Adrenal gland (tissue), 12 donors: ENCODE measurements around the gene PLPP7. TPM values are rescaled to one million over a fixed set of nuclear protein-coding genes. Genes with fewer than 3 reads are reported as not detected.

ENCODE experiments used
- DNase-seq, 7 donors: peaks; one replicate each; pipeline ENCODE4 v3.0.0-alpha.2; 2019 to 2020
- H3K27ac ChIP-seq, 5 donors: fragments of 200-600 bp; sonication (generic) in 4 of 5; 1 replicate in 3 of 5; 2 replicates in 2 of 5; pipeline versions ENCODE4 v1.5.1 to v1.8.0; 2016 to 2020; ENCODE audit warnings: mild to moderate bottlenecking in 1 of 5
- H3K27me3 ChIP-seq: fragments of 200-600 bp; 2 replicates; pipeline ENCODE4 v1.8.0; 2021
- H3K36me3 ChIP-seq, 2 donors: fragments of 200-600 bp; replicated peaks in 1 of 2; 1 replicate in 1 of 2; 2 replicates in 1 of 2; pipeline versions ENCODE4 v1.5.1 to v1.8.0; 2018 to 2022
- H3K4me1 ChIP-seq, 2 donors: fragments of 200-600 bp; replicated peaks in 1 of 2; 1 replicate in 1 of 2; 2 replicates in 1 of 2; pipeline versions ENCODE4 v1.5.1 to v1.8.0; 2018 to 2021
- H3K4me3 ChIP-seq, 4 donors: fragments of 200-600 bp; sonication (generic) in 3 of 4; one replicate each; pipeline ENCODE4 v1.5.1; 2016 to 2018
- H3K9me3 ChIP-seq, 3 donors: fragments of 200-600 bp; sonication (generic) in 1 of 3; replicated peaks in 1 of 3; 1 replicate in 2 of 3; 2 replicates in 1 of 3; pipeline versions ENCODE4 v1.5.1 to v1.8.0; 2016 to 2021
- POLR2A ChIP-seq, 2 donors: fragments of 450-650 bp; IDR thresholded peaks; one replicate each; pipeline ENCODE4 v1.6.1; 2017; ENCODE audit warnings: antibody characterized with exemption in 2 of 2, mild to moderate bottlenecking in 2 of 2, moderate library complexity in 1 of 2
- WGBS, 4 donors: extraction: QIAGEN DNeasy Blood & Tissue Kit in 2 of 4; methylation state at CpG; one replicate each; pipeline versions ENCODE4 v1.1.5 to v1.1.7; 2013 to 2017; 5-methylcytosine and 5-hydroxymethylcytosine counted together
- intact Hi-C, 2 donors: fragments of 100-400 bp; cut with DNase I; formaldehyde crosslinking; loops; one replicate each; pipeline versions ENCODE4 v1.14.1 to v1.15.0; 2022 to 2023
- polyA plus RNA-seq, 3 donors: library from polyadenylated mRNA; stranded (reverse); fragments of 200-250 nt in 2 of 3; fragments of 350-450 nt in 1 of 3; fragmentation: Illumina TruSeq in 1 of 3; extraction: RNeasy Lipid Tissue Mini Kit (QIAGEN cat#74804) in 1 of 3; gene quantifications; one replicate each; pipeline ENCODE4 v1.2.3, GENCODE V29; 2013 to 2014
- total RNA-seq, 9 donors: library from RNA; depleted of rRNA in 4 of 9; stranded (reverse); fragments of >200 nt in 4 of 9; fragments of 120-200 nt in 1 of 9; fragmentation: NEBNext Ultra II Directional in 1 of 9; extraction: Animal tissue kit (Norgen Biotek cat#: 25700) in 1 of 9; gene quantifications; one replicate each; pipeline versions ENCODE4 v1.1.0 to v1.2.4, GENCODE V29; 2013 to 2023
- TF ChIP-seq, protein P1 (sequence below), 6 experiments: fragments of 450-650 bp in 4 of 6; fragments of 200-600 bp in 2 of 6; sonication (generic) in 1 of 6; IDR thresholded peaks; 1 replicate in 5 of 6; 2 replicates in 1 of 6; pipeline versions ENCODE4 v1.5.1 to v1.8.0; 2016 to 2021; ENCODE audit warnings: antibody characterized with exemption in 6 of 6, mild to moderate bottlenecking in 2 of 6, moderate library complexity in 1 of 6
- donor health status: healthy with polysubstance abuse.
- donor health status: Bipolar disorder and iron deficiency.
- donor health status: DM: yes; HTN: yes; CAD: no.
- donor health status: DM: no; HTN: no; CAD: no.
- donor health status: DM: no; HTN: no; CAD: no.
- donor health status: DM: yes; HTN: yes; CAD: no.

PLPP7 gene
- total and polyA plus RNA-seq, 12 donors, result 4.8 to 31.4 (median 16.5) TPM

GRCh38 chr9:131312246-131312645 is 22.7 kb downstream of the PLPP7 start:
- WGBS, 4 donors, result 83 to 89% (median 85%) methylated on average over 9 of the region's 9 CpGs
- no peak for TF ChIP-seq POLR2A (IDR thresholded peaks at IDR 0.05)
- TF ChIP-seq, protein P1, sequence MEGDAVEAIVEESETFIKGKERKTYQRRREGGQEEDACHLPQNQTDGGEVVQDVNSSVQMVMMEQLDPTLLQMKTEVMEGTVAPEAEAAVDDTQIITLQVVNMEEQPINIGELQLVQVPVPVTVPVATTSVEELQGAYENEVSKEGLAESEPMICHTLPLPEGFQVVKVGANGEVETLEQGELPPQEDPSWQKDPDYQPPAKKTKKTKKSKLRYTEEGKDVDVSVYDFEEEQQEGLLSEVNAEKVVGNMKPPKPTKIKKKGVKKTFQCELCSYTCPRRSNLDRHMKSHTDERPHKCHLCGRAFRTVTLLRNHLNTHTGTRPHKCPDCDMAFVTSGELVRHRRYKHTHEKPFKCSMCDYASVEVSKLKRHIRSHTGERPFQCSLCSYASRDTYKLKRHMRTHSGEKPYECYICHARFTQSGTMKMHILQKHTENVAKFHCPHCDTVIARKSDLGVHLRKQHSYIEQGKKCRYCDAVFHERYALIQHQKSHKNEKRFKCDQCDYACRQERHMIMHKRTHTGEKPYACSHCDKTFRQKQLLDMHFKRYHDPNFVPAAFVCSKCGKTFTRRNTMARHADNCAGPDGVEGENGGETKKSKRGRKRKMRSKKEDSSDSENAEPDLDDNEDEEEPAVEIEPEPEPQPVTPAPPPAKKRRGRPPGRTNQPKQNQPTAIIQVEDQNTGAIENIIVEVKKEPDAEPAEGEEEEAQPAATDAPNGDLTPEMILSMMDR (IDR thresholded peaks at IDR 0.05), result no peak
- Histone ChIP-seq H3K9me3 (no peaks in the 10 kb centered on the region), H3K4me3 (no peak overlapping the region), H3K27ac (no peak overlapping the region), H3K27me3 (no peaks in the 10 kb centered on the region), H3K4me1 (no peaks in the 10 kb centered on the region), H3K36me3 (no peaks in the 10 kb centered on the region)
- intact Hi-C loops, result no loop called here
- DNase-seq, result no peak

GRCh38 chr9:131312822-131313770 is 23.6 kb downstream of the PLPP7 start:
- Histone ChIP-seq H3K27me3 (no peaks in the 10 kb centered on the region), H3K36me3 (no peaks in the 10 kb centered on the region), H3K4me1 (no peaks in the 10 kb centered on the region), H3K9me3 (no peaks in the 10 kb centered on the region), H3K27ac (no peak overlapping the region), H3K4me3 (no peak overlapping the region)
- intact Hi-C loops, result no loop called here
- TF ChIP-seq, protein P1 (IDR thresholded peaks at IDR 0.05), result no peak
- no peak for TF ChIP-seq POLR2A (IDR thresholded peaks at IDR 0.05)
- no peak for DNase-seq
- WGBS, 4 donors, result 89 to 94% (median 90%) methylated on average over 27 to 28 of the region's 28 CpGs

DNA sequence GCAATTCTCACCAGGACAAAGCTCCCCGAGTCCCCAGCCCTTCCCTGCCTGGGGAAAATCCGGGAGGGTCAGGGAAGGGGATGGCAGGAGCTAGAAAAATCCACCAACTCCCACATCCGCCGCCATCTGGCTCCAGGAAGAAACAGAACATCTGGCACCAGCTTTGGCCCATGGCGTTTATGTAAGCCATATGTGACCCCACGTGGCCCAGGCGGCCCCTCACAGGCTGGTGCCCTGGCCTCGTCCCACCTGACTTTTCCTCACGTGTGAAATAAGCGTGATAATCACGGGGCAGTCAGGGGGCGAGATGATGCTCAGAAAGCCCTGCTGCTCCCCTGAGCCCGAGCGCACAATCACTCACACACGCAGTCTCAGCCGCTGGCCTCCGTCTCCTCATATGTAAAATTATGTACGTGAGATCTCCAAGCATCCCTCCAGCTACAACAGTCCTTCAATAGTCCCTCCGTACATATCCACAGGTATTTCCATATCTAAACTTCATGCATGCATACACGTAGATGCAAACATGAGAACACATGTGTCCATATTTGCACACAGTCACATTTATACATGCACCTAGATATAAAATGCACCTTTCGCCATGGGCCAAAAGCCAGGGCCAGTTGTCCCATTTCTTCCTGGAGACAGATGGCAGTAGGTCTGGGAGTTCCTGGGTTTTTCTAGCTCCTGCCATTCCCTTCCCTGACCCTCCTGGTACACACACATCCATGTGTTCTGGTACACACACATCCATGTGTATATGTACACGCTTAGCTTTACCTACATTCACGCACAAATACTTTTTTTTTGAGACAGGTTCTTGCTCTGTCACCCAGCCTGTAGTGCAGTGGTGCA is 28.9 kb downstream of the PLPP7 start:
- Histone ChIP-seq H3K4me1 (no peaks in the 10 kb centered on the region), H3K36me3 (no peaks in the 10 kb centered on the region), H3K9me3 (no peaks in the 10 kb centered on the region), H3K27ac (no peak overlapping the region), H3K4me3 (no peak overlapping the region), H3K27me3 (no peaks in the 10 kb centered on the region)
- no peak for DNase-seq
- WGBS, 4 donors, result 72 to 89% (median 80%) methylated on average over 20 to 23 of the region's 23 CpGs
- TF ChIP-seq POLR2A (IDR thresholded peaks at IDR 0.05), result no peak
- TF ChIP-seq, protein P1 (IDR thresholded peaks at IDR 0.05), result no peak
- intact Hi-C loops, result no loop called here

- no peak for DNase-seq
- Histone ChIP-seq H3K4me3 (no peak overlapping the region), H3K27ac (no peak overlapping the region), H3K4me1 (no peaks in the 10 kb centered on the region), H3K9me3 (no peaks in the 10 kb centered on the region), H3K36me3 (no peaks in the 10 kb centered on the region), H3K27me3 (no peaks in the 10 kb centered on the region)
- WGBS, 4 donors, result 77 to 91% (median 85%) methylated on average over 11 to 12 of the region's 12 CpGs
- intact Hi-C loops, result no loop called here
- TF ChIP-seq, protein P1 (IDR thresholded peaks at IDR 0.05), result no peak
- TF ChIP-seq POLR2A (IDR thresholded peaks at IDR 0.05), result no peak
Observed at GRCh38 chr9:131319486-131319885, 30.0 kb downstream of the PLPP7 start.
